Measurements from ENCODE around the gene RHO.
A peak's percentile ranks its signal among the peaks of the same experiment; 100 is the strongest.

Gene RHO

GRCh38 chr3:129520960-129521359 is 7.5 kb upstream of the RHO start:
- DNase-seq (ENCODE audit: low spot score): no peak

- DNase-seq (ENCODE audit: low spot score): no peak
These were observed 6.8 kb upstream of the RHO start for GRCh38 chr3:129521611-129522010.

DNA sequence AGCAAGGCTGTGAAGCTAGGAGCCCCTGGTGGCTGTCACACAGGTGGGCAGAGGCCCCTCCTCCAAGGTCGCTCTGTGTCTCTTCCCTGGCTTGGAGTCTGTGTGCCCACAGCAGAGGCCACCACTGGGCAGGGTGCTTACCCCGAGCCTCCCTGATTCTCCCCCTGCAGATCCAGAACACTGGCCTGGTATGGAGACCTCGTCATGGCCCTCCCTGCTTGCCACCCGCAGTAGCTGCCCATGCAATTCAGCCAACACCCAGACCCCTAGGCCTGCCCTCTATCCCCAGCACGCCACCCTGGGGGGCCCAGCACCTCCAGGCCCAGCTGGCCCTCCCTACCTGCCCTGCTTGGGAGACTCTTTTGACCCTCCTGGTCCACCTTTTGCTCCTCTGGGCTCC is 5.5 kb upstream of the RHO start:
- no peak for DNase-seq (ENCODE audit: low spot score)

DNA sequence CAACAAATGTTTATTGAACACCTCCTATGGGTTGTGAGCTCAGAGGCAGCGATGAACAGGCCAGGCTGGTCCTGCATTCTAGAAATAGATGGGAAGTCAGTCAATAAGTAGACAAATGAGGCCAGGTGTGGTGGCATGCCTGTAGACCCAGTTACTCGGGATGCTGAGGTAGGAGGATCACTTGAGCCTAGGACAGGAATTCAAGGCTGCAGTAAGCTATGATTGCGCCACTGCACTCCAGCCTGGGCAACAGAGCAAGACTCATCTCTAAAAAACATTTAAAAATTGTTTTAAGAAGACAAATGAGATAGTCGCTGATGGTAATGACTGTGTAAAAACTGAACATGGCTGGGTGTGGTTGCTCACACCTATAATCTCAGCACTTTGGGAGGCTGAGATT is 4.4 kb upstream of the RHO start:
- no peak for DNase-seq (ENCODE audit: low spot score)

GRCh38 chr3:129525341-129525968 is 3.0 kb upstream of the RHO start:
- peak; percentile 19 for DNase-seq (ENCODE audit: low spot score)

- no peak for DNase-seq (ENCODE audit: low spot score)
These were observed 2.1 kb upstream of the RHO start for GRCh38 chr3:129526121-129526900.

GRCh38 chr3:129527262-129527661 is 1.2 kb upstream of the RHO start:
- no peak for DNase-seq (ENCODE audit: low spot score)

DNA sequence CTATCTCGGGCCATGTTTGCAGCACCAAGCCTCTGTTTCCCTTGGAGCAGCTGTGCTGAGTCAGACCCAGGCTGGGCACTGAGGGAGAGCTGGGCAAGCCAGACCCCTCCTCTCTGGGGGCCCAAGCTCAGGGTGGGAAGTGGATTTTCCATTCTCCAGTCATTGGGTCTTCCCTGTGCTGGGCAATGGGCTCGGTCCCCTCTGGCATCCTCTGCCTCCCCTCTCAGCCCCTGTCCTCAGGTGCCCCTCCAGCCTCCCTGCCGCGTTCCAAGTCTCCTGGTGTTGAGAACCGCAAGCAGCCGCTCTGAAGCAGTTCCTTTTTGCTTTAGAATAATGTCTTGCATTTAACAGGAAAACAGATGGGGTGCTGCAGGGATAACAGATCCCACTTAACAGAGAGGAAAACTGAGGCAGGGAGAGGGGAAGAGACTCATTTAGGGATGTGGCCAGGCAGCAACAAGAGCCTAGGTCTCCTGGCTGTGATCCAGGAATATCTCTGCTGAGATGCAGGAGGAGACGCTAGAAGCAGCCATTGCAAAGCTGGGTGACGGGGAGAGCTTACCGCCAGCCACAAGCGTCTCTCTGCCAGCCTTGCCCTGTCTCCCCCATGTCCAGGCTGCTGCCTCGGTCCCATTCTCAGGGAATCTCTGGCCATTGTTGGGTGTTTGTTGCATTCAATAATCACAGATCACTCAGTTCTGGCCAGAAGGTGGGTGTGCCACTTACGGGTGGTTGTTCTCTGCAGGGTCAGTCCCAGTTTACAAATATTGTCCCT is 1.2 kb downstream of the RHO start:
- DNase-seq (ENCODE audit: low spot score): no peak

- DNase-seq (ENCODE audit: low spot score): no peak
These were observed 1.9 kb downstream of the RHO start for GRCh38 chr3:129530251-129530791.

DNA sequence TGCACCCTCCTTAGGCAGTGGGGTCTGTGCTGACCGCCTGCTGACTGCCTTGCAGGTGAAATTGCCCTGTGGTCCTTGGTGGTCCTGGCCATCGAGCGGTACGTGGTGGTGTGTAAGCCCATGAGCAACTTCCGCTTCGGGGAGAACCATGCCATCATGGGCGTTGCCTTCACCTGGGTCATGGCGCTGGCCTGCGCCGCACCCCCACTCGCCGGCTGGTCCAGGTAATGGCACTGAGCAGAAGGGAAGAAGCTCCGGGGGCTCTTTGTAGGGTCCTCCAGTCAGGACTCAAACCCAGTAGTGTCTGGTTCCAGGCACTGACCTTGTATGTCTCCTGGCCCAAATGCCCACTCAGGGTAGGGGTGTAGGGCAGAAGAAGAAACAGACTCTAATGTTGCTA is 2.4 kb downstream of the RHO start:
- DNase-seq (ENCODE audit: low spot score): no peak

GRCh38 chr3:129531699-129532098 is 3.3 kb downstream of the RHO start:
- no peak for DNase-seq (ENCODE audit: low spot score)

DNA sequence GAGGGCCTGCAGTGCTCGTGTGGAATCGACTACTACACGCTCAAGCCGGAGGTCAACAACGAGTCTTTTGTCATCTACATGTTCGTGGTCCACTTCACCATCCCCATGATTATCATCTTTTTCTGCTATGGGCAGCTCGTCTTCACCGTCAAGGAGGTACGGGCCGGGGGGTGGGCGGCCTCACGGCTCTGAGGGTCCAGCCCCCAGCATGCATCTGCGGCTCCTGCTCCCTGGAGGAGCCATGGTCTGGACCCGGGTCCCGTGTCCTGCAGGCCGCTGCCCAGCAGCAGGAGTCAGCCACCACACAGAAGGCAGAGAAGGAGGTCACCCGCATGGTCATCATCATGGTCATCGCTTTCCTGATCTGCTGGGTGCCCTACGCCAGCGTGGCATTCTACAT is 3.8 kb downstream of the RHO start:
- no peak for DNase-seq (ENCODE audit: low spot score)

- no peak for DNase-seq (ENCODE audit: low spot score)
These were observed 5.0 kb downstream of the RHO start for GRCh38 chr3:129533406-129533805.

DNA sequence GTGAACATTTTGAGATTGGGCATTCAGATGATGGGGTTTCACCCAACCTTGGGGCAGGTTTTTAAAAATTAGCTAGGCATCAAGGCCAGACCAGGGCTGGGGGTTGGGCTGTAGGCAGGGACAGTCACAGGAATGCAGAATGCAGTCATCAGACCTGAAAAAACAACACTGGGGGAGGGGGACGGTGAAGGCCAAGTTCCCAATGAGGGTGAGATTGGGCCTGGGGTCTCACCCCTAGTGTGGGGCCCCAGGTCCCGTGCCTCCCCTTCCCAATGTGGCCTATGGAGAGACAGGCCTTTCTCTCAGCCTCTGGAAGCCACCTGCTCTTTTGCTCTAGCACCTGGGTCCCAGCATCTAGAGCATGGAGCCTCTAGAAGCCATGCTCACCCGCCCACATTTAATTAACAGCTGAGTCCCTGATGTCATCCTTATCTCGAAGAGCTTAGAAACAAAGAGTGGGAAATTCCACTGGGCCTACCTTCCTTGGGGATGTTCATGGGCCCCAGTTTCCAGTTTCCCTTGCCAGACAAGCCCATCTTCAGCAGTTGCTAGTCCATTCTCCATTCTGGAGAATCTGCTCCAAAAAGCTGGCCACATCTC is 6.1 kb downstream of the RHO start:
- no peak for DNase-seq (ENCODE audit: low spot score)

- DNase-seq (ENCODE audit: low spot score): no peak
These were observed 6.6 kb downstream of the RHO start for GRCh38 chr3:129535075-129535474.

DNA sequence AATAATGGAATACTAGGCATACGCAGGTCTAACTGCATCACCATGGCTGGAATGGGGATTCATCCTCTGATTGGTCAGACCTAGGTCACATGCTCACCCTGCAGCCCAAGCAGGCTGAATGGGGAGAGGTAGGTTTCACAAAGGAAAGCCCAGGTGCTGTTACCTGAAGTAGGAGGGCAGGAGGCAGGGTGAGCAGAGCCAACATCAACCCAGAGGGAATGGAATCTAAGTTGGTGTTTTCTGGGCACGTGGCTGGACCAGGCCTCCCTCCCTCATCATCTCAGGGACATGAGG is 7.9 kb downstream of the RHO start:
- no peak for DNase-seq (ENCODE audit: low spot score)

GRCh38 chr3:129536804-129537203 is 8.4 kb downstream of the RHO start:
- no peak for DNase-seq (ENCODE audit: low spot score)

GRCh38 chr3:129539206-129539605 is 10.8 kb downstream of the RHO start:
- DNase-seq (ENCODE audit: low spot score): no peak

DNA sequence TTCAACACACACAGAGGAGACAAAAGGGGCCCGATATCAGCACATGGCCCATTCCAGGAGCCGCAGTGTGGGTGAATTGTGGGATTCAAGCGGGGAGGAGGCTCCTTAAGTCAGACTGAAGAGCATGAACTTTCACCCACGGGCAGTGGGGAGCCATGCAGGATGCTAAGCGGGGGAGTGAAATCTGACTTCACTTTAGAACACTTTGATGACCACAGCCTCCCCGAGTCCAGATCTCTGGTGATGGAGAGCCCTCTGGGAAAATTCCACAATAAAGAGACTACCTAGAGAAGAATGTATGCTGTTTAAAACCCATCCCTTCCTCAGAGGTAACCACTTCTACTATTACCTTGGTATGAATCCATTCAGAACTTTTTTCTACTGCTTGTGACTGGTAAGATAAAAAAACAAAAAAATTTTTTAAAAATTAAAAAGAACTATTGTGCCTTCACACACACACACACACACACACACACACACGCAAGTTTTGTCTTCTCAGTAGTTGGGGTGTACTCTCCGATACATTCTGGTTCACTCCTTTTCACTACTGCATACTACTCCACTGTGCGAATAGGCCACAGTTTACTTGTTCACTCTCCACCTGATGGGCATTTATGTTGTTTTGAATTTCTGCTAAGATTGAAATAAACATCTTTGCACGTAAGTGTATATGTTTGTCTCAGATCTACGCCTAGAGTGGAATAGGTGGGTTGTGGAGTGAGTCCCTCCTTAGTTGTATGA is 12.5 kb downstream of the RHO start:
- DNase-seq (ENCODE audit: low spot score): no peak

GRCh38 chr3:129542747-129543146 is 14.3 kb downstream of the RHO start:
- DNase-seq (ENCODE audit: low spot score): no peak

- no peak for DNase-seq (ENCODE audit: low spot score)
These were observed 14.8 kb downstream of the RHO start, which contains the start of gene H1-8 for GRCh38 chr3:129543156-129543790. Gene H1-8, plus strand, starts transcription at chr3:129543175. Its CDS starts 44 bp downstream, at chr3:129543219.
